HG02610 (cell line): ENCODE results near the gene SH3TC1.

ENCODE experiments used
- ATAC-seq: cut with Tn5 transposase; IDR thresholded peaks from one replicate; pipeline ENCODE4 v1.9.1; 2021; ENCODE audit warnings: mild to moderate bottlenecking, moderate library complexity; ENCODE audit not compliant: unreplicated experiment

SH3TC1 gene

GRCh38 chr4:8163436-8164193 is 35.5 kb upstream of the SH3TC1 start:
- no peak for ATAC-seq

GRCh38 chr4:8164194-8164565 is 34.9 kb upstream of the SH3TC1 start:
- no peak for ATAC-seq

- ATAC-seq = no peak
These were observed 34.4 kb upstream of the SH3TC1 start for GRCh38 chr4:8164687-8165086.

GRCh38 chr4:8165374-8165896 is 33.7 kb upstream of the SH3TC1 start:
- ATAC-seq = no peak

GRCh38 chr4:8167291-8167690 is 31.8 kb upstream of the SH3TC1 start:
- ATAC-seq = no peak

- ATAC-seq = no peak
These were observed 31.3 kb upstream of the SH3TC1 start for GRCh38 chr4:8167815-8168214.

GRCh38 chr4:8168232-8168631 is 30.9 kb upstream of the SH3TC1 start:
- no peak for ATAC-seq

- no peak for ATAC-seq
These were observed 30.1 kb upstream of the SH3TC1 start for GRCh38 chr4:8168832-8169598.

GRCh38 chr4:8169763-8170162 is 29.3 kb upstream of the SH3TC1 start:
- ATAC-seq = no peak

- no peak for ATAC-seq
These were observed 28.7 kb upstream of the SH3TC1 start for GRCh38 chr4:8170341-8170740.

GRCh38 chr4:8171266-8171665 is 27.8 kb upstream of the SH3TC1 start:
- no peak for ATAC-seq

GRCh38 chr4:8171984-8172924 is 26.8 kb upstream of the SH3TC1 start:
- no peak for ATAC-seq

- no peak for ATAC-seq
These were observed 25.4 kb upstream of the SH3TC1 start for GRCh38 chr4:8173492-8174242.

GRCh38 chr4:8174970-8175369 is 24.1 kb upstream of the SH3TC1 start:
- no peak for ATAC-seq

- no peak for ATAC-seq
These were observed 23.4 kb upstream of the SH3TC1 start for GRCh38 chr4:8175686-8176085.

GRCh38 chr4:8176547-8177399 is 22.3 kb upstream of the SH3TC1 start:
- ATAC-seq = peak; percentile 64

- no peak for ATAC-seq
These were observed 21.5 kb upstream of the SH3TC1 start for GRCh38 chr4:8177552-8177951.

- no peak for ATAC-seq
These were observed 21.1 kb upstream of the SH3TC1 start for GRCh38 chr4:8177956-8178355.

- ATAC-seq = no peak
These were observed 20.0 kb upstream of the SH3TC1 start for GRCh38 chr4:8179074-8179473.
